HepG2 (cell line): ENCODE data around the gene SULT4A1. TPM values are rescaled to one million over a fixed set of nuclear protein-coding genes. Genes with fewer than 3 reads are reported as not detected.

Experiments used
- HMG20A ChIP-seq: IDR thresholded peaks from 2 replicates; pipeline ENCODE4 v1.6.1; 2016; ENCODE audit warnings: borderline replicate concordance
- IRX3 ChIP-seq: sonication (generic); formaldehyde crosslinking; IDR thresholded peaks from 2 replicates; pipeline ENCODE4 v1.8.1; 2023; ENCODE audit warnings: mild to moderate bottlenecking, low read depth, missing genetic modification reagents, borderline replicate concordance
- MED1 ChIP-seq: sonication (generic); formaldehyde crosslinking; IDR thresholded peaks from 2 replicates; pipeline ENCODE4 v1.4.0; 2020; ENCODE audit warnings: missing genetic modification reagents
- MEF2D ChIP-seq: sonication (generic); formaldehyde crosslinking; IDR thresholded peaks from 2 replicates; pipeline ENCODE4 v1.5.1; 2020; ENCODE audit warnings: mild to moderate bottlenecking, missing genetic modification reagents
- PHF21A ChIP-seq: sonication (generic); formaldehyde crosslinking; IDR thresholded peaks from 2 replicates; pipeline ENCODE4 v1.5.0; 2020; ENCODE audit warnings: mild to moderate bottlenecking, missing genetic modification reagents
- RELA ChIP-seq: sonication (generic); formaldehyde crosslinking; IDR thresholded peaks from 2 replicates; pipeline ENCODE4 v1.4.0; 2020; ENCODE audit warnings: missing genetic modification reagents
- RFX5 ChIP-seq: IDR thresholded peaks from 2 replicates; pipeline ENCODE4 v1.6.1; 2011; ENCODE audit warnings: low read depth, low read length, improper control_type of control experiment
- SMAD3 ChIP-seq: sonication (generic); formaldehyde crosslinking; IDR thresholded peaks from 2 replicates; pipeline ENCODE4 v1.4.0; 2020; ENCODE audit warnings: missing genetic modification reagents
- SOX5 ChIP-seq: IDR thresholded peaks from 2 replicates; pipeline ENCODE4 v1.6.1; 2016; ENCODE audit warnings: borderline replicate concordance
- SP4 ChIP-seq: sonication (generic); formaldehyde crosslinking; IDR thresholded peaks from 2 replicates; pipeline ENCODE4 v1.8.1; 2023; ENCODE audit warnings: mild to moderate bottlenecking, missing genetic modification reagents
- TCF12 ChIP-seq, 2 experiments: fragments of 450-650 bp in 1 of 2; sonication (generic) in 1 of 2; formaldehyde crosslinking in 1 of 2; IDR thresholded peaks; 2 replicates each; pipeline versions ENCODE4 v1.6.1 to v1.8.0; 2017 to 2022; ENCODE audit warnings: antibody characterized with exemption in 1 of 2, mild to moderate bottlenecking in 1 of 2, missing genetic modification reagents in 1 of 2, moderate library complexity in 1 of 2
- TGIF2 ChIP-seq: IDR thresholded peaks from 2 replicates; pipeline ENCODE4 v1.6.1; 2016; ENCODE audit warnings: control low read depth, missing compliant biosample characterization
- ZBTB14 ChIP-seq: sonication (generic); formaldehyde crosslinking; IDR thresholded peaks from 2 replicates; pipeline ENCODE4 v1.4.0; 2020; ENCODE audit warnings: missing genetic modification reagents
- ZBTB46 ChIP-seq: sonication (generic); formaldehyde crosslinking; IDR thresholded peaks from 2 replicates; pipeline ENCODE4 v1.4.0; 2020; ENCODE audit warnings: mild to moderate bottlenecking, missing genetic modification reagents, borderline replicate concordance
- ZFP1 ChIP-seq: IDR thresholded peaks from 2 replicates; pipeline ENCODE4 v1.6.1; 2016
- ZNF142 ChIP-seq: sonication (generic); formaldehyde crosslinking; IDR thresholded peaks from 2 replicates; pipeline ENCODE4 v1.4.0; 2020; ENCODE audit warnings: missing genetic modification reagents
- ZNF24 ChIP-seq: fragments of 450-650 bp; IDR thresholded peaks from 2 replicates; pipeline ENCODE4 v1.6.1; 2017; ENCODE audit warnings: antibody characterized with exemption, mild to moderate bottlenecking
- ZNF260 ChIP-seq: sonication (generic); formaldehyde crosslinking; IDR thresholded peaks from 2 replicates; pipeline ENCODE4 v1.4.0; 2020; ENCODE audit warnings: missing genetic modification reagents, low read depth, mild to moderate bottlenecking, borderline replicate concordance
- ZNF644 ChIP-seq: IDR thresholded peaks from 2 replicates; pipeline ENCODE4 v1.6.1; 2016; ENCODE audit warnings: low read depth
- ZNF724P ChIP-seq: sonication (generic); formaldehyde crosslinking; IDR thresholded peaks from 2 replicates; pipeline ENCODE4 v1.8.0; 2022; ENCODE audit warnings: missing genetic modification reagents, borderline replicate concordance
- ZSCAN21 ChIP-seq: sonication (generic); formaldehyde crosslinking; IDR thresholded peaks from 2 replicates; pipeline ENCODE4 v1.8.0; 2022; ENCODE audit warnings: mild to moderate bottlenecking, missing genetic modification reagents, moderate library complexity, borderline replicate concordance
- polyA plus RNA-seq, 8 experiments: library from polyadenylated mRNA; depleted of rRNA in 3 of 8; stranded (reverse) in 7 of 8; unstranded in 1 of 8; fragments of >200 nt; fragmentation: Illumina TruSeq in 4 of 8; extraction: Trizol in 4 of 8; gene quantifications; 2 replicates each; pipeline versions ENCODE4 v1.2.1 to v1.2.3, GENCODE V29; 2011 to 2016; ENCODE audit warnings: low read depth in 4 of 8, missing spikeins in 1 of 8, mixed read lengths in 1 of 8; ENCODE audit not compliant: insufficient read depth in 1 of 8
- total RNA-seq, 5 experiments: library from RNA; depleted of rRNA; stranded (reverse); fragments of >200 nt; fragmentation: Illumina TruSeq; extraction: Trizol; gene quantifications; 2 replicates each; pipeline ENCODE4 v1.2.3, GENCODE V29; 2016; ENCODE audit warnings: low read depth in 1 of 5

The SULT4A1 gene
- total and polyA plus RNA-seq, 2 of the 13 experiments (the other 11 are each of a cell fraction or from before 2014, with no cell fraction given), result not detected

GRCh38 chr22:43867839-43868635, 5.7 kb upstream of the SULT4A1 start (continued):
- TF ChIP-seq ZBTB46 (CRISPR knock-in tag), result no peak
- TF ChIP-seq IRX3 (CRISPR knock-in tag), result no peak
- no peak for TF ChIP-seq RELA
- TF ChIP-seq SP4, result no peak
- no peak for TF ChIP-seq TCF12 (IDR thresholded peaks at IDR 0.05)
- no peak for TF ChIP-seq TCF12 (CRISPR knock-in tag; IDR thresholded peaks at IDR 0.05)
- TF ChIP-seq ZNF24, result no peak
- peak; percentile 42; the same call in 1 of the 2 replicates for TF ChIP-seq MED1 (CRISPR knock-in tag)
- peak; percentile 46; the same call in 1 of the 2 replicates for TF ChIP-seq ZNF724P (CRISPR knock-in tag)
- peak; percentile 85; the same call in 1 of the 2 replicates for TF ChIP-seq TGIF2 (CRISPR knock-in tag)
- peak; percentile 14; the same call in 1 of the 2 replicates for TF ChIP-seq SOX5 (CRISPR knock-in tag)
- TF ChIP-seq RFX5, result no peak
- peak; percentile 89 for TF ChIP-seq SMAD3
- TF ChIP-seq ZBTB14, result no peak
- TF ChIP-seq ZSCAN21 (CRISPR knock-in tag), result peak; percentile 72; the same call in 1 of the 2 replicates
- TF ChIP-seq PHF21A (CRISPR knock-in tag), result no peak
- no peak for TF ChIP-seq MEF2D (CRISPR knock-in tag)
- TF ChIP-seq ZFP1 (CRISPR knock-in tag), result no peak
- TF ChIP-seq ZNF260 (CRISPR knock-in tag), result no peak
- 0 out of 2 replicates have a peak, but pooled peaks have one; percentile 22 for TF ChIP-seq ZNF644
- no peak for TF ChIP-seq HMG20A
- TF ChIP-seq ZNF142 (CRISPR knock-in tag), result no peak
